CD4-positive, alpha-beta T cell treated with Interleukin-17A for 4 hours (primary cell): ENCODE results near the gene NAPSA.

ENCODE experiments used
- DNase-seq: peaks from one replicate; pipeline ENCODE4 v3.0.0-alpha.2; 2020; ENCODE audit warnings: mixed read lengths

NAPSA gene

DNA sequence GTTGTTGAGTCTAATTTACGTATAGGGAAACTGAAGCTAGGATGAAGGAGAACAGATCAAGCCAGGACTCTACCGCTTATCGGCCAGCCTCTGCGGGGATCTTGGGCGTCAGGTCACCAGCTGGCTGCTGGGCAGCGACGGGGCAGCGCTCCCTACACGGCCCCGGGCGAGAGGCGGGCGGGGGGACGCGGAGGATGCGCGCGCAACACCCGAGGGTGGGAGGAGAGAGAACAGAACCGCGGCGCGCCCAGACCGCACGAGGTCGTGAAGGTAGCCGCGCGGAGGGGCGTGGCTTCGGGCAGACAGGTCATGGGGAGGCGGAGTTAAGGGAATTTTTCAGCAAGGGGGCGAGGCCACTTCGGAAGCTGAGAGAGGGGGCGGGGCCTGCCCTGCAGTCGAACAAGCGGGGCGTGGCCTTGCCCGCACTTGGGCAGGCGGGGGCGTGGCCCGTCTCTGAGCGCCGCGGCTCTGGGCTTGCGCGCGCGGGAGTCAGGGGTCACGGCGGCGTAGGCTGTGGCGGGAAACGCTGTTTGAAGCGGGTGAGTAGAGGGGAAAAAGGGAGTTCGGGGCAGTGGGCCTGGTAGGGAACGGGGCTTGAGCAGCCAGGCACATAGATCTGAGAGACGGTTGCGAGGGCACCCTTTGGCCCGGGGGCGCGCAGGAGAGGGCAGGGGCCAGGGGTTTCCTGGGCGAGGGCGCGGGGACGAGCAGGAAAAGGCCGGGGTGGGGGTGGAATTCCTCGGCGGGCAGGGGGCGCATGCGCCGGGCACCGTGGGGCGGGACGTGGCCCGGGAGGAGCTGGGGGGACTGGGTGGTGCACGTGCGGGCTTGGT is 18.6 kb upstream of the NAPSA start, which contains the start of gene POLD1:
Gene POLD1, plus strand, starts transcription at position 496 of the 833 bp plus-strand sequence. CDS start 14,505 bp downstream, outside the sequence.
- peak; percentile 99 for DNase-seq

GRCh38 chr19:50383001-50383851 is 17.8 kb upstream of the NAPSA start:
- no peak for DNase-seq

DNA sequence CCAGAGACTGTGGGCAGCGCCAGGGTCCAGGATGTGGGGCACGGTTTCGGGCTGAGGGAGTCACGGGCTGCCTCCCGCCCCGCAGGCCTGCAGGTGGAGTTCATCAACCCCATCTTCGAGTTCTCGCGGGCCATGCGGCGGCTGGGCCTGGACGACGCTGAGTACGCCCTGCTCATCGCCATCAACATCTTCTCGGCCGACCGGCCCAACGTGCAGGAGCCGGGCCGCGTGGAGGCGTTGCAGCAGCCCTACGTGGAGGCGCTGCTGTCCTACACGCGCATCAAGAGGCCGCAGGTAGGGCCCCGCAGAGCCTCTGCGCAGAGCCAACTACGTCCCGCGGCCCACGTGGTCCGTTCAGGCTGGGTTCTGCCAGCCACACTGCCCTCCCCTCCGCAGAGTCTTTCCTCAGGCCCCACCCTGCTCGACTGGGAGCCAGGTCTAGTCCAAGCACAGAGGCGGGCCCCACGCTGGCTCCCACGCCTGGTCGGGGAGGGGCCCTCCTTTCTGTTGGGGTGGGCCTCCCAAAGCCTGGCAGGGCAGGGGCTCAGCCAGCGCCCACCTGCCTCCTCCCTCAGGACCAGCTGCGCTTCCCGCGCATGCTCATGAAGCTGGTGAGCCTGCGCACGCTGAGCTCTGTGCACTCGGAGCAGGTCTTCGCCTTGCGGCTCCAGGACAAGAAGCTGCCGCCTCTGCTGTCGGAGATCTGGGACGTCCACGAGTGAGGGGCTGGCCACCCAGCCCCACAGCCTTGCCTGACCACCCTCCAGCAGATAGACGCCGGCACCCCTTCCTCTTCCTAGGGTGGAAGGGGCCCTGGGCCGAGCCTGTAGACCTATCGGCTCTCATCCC is 16.7 kb upstream of the NAPSA start:
- no peak for DNase-seq

DNA sequence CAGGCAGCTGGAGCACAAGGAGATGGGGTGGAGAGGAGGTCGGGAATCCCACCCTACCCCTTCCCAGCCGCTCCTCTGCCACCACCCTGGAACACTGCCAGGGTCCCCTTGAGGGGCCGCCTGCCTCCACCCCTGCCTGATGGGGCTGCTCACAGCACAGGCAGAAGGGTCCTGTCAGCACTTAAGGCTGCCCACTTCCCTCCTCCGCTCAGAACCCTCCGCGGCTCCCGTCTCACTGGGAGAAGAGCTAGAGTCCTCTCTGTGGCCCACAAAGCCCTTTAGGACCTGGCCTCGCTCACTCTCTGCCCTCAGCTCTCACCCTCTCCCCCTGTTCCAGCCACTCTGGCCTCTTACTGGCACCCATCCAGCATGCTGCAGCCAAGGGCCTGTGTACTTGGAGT is 15.3 kb upstream of the NAPSA start:
- DNase-seq = no peak

GRCh38 chr19:50380137-50380536 is 14.7 kb upstream of the NAPSA start:
- DNase-seq = no peak

- DNase-seq = no peak
Observed at GRCh38 chr19:50379602-50380001, 14.2 kb upstream of the NAPSA start.

GRCh38 chr19:50378863-50379236 is 13.4 kb upstream of the NAPSA start:
- no peak for DNase-seq

GRCh38 chr19:50378169-50378862 is 12.9 kb upstream of the NAPSA start:
- DNase-seq = no peak

DNA sequence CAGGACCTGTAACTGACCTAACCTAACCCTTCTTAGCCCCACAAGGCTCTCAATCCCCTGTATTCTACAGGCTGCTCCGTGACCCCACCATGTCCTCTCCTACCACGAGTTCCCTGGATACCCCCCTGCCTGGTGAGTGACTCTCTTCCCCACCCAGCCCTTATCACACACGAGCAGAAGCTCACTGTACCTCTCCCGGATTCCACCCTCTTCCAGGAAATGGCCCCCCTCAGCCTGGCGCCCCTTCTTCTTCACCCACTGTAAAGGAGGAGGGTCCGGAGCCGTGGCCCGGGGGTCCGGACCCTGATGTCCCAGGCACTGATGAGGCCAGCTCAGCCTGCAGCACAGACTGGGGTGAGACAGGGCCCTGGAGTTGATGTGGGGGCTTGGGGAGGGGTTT is 12.1 kb upstream of the NAPSA start:
- no peak for DNase-seq

DNA sequence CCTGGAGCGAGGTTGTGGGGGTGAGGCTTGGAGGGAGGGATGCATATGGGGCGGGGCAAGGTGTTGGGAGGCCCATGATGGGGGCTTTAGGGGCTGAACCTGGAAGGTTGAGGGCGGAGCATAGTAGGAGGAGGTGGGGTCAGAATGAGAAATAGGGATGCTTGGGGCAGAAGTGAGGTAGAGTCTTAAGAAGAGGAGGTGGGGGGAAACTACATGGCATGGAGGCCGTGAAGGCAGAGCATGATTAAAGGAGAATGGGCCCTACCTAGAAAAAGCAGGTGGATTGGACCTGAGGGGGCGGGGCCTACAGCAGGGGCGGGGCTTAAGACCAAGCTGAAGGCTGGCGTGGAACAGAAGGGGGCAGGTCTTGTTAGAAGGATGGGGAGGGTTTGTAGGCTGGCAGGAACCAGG is 11.6 kb upstream of the NAPSA start:
- DNase-seq = peak; percentile 73

DNA sequence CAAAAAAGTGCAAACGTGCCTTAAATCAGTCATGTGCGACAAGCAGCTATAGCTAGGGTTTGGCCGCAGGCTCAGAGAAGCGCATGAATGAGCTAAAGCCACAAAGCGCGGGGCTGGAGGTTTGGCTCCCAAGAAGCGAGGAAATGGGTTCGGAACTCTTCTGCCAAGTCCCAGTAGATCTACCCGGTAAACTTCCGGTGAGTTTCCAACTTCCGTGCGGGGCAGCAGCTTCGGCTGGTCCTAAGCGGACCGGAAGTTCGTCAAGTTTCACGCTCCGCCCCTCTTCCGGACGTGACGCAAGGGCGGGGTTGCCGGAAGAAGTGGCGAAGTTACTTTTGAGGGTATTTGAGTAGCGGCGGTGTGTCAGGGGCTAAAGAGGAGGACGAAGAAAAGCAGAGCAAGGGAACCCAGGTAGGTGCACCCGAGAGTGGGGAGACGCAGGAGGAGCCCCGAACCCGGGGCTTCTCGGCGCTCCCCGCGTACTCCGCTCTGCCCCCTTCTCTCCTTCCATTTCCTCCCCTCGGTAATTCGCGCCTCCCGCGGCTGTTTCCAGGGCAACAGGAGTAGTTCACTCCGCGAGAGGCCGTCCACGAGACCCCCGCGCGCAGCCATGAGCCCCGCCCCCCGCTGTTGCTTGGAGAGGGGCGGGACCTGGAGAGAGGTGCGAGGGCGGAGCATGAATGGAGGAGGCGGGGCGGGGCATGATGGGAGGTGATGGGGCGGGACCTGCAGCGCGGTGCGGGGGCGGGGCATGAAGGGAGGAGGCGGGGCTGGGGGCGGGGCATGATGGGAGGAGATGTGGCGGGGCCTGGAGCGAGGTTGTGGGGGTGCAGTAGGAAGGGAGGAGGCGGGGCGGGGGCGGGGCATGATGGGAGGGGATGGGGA is 11.0 kb upstream of the NAPSA start, which contains the start of gene NR1H2:
Gene NR1H2, plus strand, starts transcription at position 292 of the 885 bp plus-strand sequence. CDS start 1,149 bp downstream, outside the sequence.
- DNase-seq = peak; percentile 95

DNA sequence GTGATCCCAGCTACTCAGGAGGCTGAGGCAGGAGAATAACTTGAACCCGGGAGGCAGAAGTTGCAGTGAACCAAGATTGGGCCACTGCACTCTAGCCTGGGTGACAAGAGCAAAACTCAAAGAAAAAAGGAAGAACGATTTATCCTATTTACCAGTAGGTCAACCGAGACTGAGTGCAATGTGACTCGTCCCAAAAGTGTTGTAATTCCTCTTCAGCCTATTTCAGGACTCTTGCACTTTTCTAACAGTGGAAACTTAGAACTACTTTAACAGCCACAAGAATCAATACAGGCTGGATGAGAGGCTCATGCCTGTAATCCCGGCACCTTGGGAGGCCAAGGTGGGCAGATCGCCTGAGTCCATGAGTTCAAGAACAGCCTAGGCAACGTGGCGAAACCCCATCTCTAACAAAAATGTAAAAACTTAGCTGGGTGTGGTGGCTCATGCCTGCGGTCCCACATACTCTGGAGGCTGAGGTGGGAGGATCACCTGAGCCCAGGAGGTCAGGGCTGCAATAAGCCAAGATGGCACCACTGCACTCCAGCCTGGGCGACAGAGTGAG is 6.6 kb upstream of the NAPSA start:
- DNase-seq = no peak

GRCh38 chr19:50368649-50369570 is 3.5 kb upstream of the NAPSA start:
- peak; percentile 84 for DNase-seq

DNA sequence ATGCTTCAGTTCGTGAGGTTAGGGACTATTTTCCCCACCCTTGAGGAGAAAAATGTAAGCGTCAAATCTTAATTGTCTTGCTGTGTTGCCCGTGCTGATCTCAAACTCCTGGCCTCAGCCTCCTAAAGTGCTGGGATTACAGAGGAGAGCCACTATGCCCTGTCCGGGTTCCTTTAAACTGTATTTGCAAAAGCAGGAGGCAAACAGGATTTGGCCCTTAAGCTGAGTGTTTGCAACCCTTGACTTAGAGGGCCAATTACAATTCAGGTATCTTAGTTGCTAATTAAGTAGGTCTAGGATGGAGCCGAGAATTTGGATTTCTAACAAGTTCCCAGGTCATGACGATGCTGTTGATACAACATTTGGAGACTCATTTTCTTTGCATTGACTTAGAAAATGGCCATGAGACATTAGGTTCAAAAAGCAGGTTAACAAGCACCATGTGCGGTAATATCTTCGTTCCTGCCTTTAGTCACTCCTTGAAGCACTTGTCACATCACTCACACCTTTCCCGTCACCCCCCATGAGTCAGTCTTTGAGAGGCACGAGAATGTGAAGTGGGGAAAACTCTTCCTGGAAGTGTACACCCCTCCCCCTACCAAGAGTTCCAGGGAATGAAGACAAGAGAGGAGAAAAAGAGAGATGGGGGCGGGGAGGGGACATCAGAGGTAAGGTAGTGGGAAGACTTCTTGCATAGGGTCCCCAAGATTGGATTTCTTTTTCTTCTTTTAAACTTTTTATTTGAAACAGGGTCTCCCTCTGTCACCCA is 2.6 kb downstream of the NAPSA start:
- no peak for DNase-seq

- no peak for DNase-seq
Observed at GRCh38 chr19:50362030-50362412, 3.4 kb downstream of the NAPSA start.

DNA sequence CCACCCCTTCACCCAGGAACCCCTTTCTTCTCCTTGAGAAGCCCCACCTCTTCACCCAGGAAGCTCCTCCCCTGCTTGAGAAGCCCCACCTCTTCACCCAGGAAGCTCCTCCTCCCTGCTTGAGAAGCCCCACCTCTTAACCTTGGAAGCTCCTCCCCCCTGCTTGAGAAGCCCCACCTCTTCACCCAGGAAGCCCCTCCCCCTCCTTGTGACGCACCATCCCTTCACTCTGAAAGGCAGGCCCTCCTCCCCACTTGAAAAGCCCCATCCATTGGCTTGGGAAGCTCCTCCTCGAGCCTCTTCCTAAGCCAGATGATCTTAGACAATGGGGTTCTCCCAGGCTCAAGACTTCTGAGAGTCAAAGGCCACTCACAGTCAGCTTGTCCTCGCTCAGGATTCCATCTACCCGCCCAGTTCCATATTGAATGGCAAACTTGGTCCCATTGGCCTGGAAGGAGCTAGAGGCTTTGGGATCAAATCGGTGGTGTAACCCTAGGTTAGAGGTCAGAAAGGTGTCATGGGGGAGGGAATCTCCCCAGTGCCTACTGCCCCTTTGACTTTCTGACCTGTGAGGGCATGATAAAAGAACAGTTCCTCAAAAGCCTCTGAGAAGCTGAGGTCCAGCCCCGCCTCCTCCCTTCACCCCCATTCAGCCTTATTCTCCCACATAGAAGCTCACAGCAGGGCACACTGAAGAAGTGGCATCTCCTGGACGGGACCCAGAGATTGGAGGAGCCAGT is 4.0 kb downstream of the NAPSA start:
- no peak for DNase-seq

DNA sequence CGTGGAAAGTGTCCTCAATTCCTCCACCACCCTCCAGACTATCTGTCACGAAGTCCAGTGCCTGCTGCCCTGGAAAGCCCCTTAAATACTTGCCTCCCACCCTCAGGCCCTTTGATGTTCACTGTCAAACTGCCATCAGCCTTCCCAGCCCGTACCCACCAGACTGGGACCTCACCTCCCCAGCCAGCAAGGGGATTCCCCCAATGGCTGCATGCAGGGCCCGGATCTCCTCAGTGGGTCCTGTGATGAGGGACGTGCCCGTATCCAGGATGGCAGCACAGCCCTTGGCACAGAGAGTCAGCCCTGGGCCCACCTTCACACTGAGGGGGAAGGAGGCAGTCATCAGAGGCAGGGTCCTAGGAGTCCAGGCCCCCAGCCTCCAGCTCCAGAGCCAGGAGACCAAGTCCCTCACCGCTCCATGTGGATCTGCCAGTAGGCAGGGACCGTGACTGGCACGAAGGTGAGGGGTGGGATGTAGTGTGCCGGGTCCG is 6.1 kb downstream of the NAPSA start:
- no peak for DNase-seq
